Caco-2 (cell line): Measurements from ENCODE around the gene CEP112. TPM values are rescaled to one million over a fixed set of nuclear protein-coding genes. Genes with fewer than 3 reads are reported as not detected.
"Not testable (repeated sequence)": the region's sequence is repeated elsewhere in the genome, so short reads cannot be mapped to it uniquely, and the experiment has no call there.

ENCODE experiments used
- BruUV-seq: library from RNA; stranded (reverse); fragments of 400-500 nt; replicated peaks from 2 replicates; lab custom pipeline; 2021; lab: Mats Ljungman, UMichigan
- CTCF ChIA-PET: fragments of 300-600 bp; sonication (Branson Sonifier 250); formaldehyde crosslinking; loops from one replicate; lab custom pipeline; 2022; ENCODE audit warnings: antibody characterized with exemption; lab: Charles Lee
- POLR2A ChIA-PET: fragments of 300-600 bp; sonication (Branson Sonifier 250); formaldehyde crosslinking; loops from one replicate; lab custom pipeline; 2022; ENCODE audit warnings: antibody characterized with exemption; lab: Charles Lee
- DNase-seq, 2 experiments: peaks; one replicate each; pipeline versions ENCODE4 v3.0.0 to v3.0.0-alpha.2; 2020 to 2022
- H3K27me3 ChIP-seq: replicated peaks from 2 replicates; pipeline ENCODE4 v1.6.0; 2011; ENCODE audit warnings: low read length; ENCODE audit not compliant: control insufficient read depth, insufficient read depth
- H3K36me3 ChIP-seq: 2 replicates; pipeline ENCODE4 v1.5.1; 2011; ENCODE audit warnings: low read length; ENCODE audit not compliant: control insufficient read depth, insufficient read depth
- H3K4me1 ChIP-seq: fragments of 250-450 bp; sonication (Bioruptor Pico); 2 replicates; pipeline ENCODE4 v1.5.1; 2020; ENCODE audit warnings: mild to moderate bottlenecking
- H3K4me3 ChIP-seq: 2 replicates; pipeline ENCODE4 v1.5.1; 2011; ENCODE audit warnings: low read depth, mild to moderate bottlenecking, control low read depth, low read length
- H3K9me3 ChIP-seq: fragments of 250-450 bp; sonication (Bioruptor Pico); 2 replicates; pipeline ENCODE4 v1.5.1; 2020; ENCODE audit warnings: mild to moderate bottlenecking, moderate library complexity
- H3K27ac Mint-ChIP-seq: one replicate; pipeline ENCODE4 v1.8.0; 2022; ENCODE audit warnings: mixed read lengths; ENCODE audit not compliant: unreplicated experiment
- H3K27me3 Mint-ChIP-seq: one replicate; pipeline ENCODE4 v1.8.0; 2022; ENCODE audit warnings: mixed read lengths; ENCODE audit not compliant: insufficient read depth, unreplicated experiment
- H3K36me3 Mint-ChIP-seq: one replicate; pipeline ENCODE4 v1.8.0; 2022; ENCODE audit warnings: mild to moderate bottlenecking, mixed read lengths; ENCODE audit not compliant: insufficient read depth, unreplicated experiment
- H3K4me1 Mint-ChIP-seq: one replicate; pipeline ENCODE4 v1.8.0; 2022; ENCODE audit warnings: low read depth, mixed read lengths; ENCODE audit not compliant: unreplicated experiment
- H3K4me3 Mint-ChIP-seq: one replicate; pipeline ENCODE4 v1.8.0; 2022; ENCODE audit warnings: mild to moderate bottlenecking, moderate library complexity, mixed read lengths; ENCODE audit not compliant: unreplicated experiment
- H3K9me3 Mint-ChIP-seq: one replicate; pipeline ENCODE4 v1.8.0; 2022; ENCODE audit warnings: mixed read lengths; ENCODE audit not compliant: unreplicated experiment
- intact Hi-C: fragments of 100-400 bp; cut with micrococcal nuclease; formaldehyde crosslinking; loops from one replicate; pipeline ENCODE4 v1.10.0; 2022; ENCODE audit not compliant: unreplicated experiment
- total RNA-seq: library from RNA; stranded (reverse); gene quantifications from 2 replicates; pipeline ENCODE4 v1.2.3, GENCODE V29; 2022
- TF ChIP-seq, protein P1 (sequence below), 2 experiments: fragments of 200-600 bp in 1 of 2; IDR thresholded peaks; 1 replicate in 1 of 2; 2 replicates in 1 of 2; pipeline versions ENCODE4 v1.5.1 to v1.8.0; 2011 to 2022; ENCODE audit warnings: antibody characterized with exemption in 1 of 2, control low read depth in 1 of 2, inconsistent platforms in 1 of 2, low read depth in 1 of 2, low read length in 1 of 2, mild to moderate bottlenecking in 1 of 2, moderate library complexity in 1 of 2; ENCODE audit not compliant: insufficient read depth in 1 of 2, severe bottlenecking in 1 of 2, unreplicated experiment in 1 of 2

CEP112 gene
- total RNA-seq, 1 experiment from 2014 or later, result 4.7 TPM

DNA sequence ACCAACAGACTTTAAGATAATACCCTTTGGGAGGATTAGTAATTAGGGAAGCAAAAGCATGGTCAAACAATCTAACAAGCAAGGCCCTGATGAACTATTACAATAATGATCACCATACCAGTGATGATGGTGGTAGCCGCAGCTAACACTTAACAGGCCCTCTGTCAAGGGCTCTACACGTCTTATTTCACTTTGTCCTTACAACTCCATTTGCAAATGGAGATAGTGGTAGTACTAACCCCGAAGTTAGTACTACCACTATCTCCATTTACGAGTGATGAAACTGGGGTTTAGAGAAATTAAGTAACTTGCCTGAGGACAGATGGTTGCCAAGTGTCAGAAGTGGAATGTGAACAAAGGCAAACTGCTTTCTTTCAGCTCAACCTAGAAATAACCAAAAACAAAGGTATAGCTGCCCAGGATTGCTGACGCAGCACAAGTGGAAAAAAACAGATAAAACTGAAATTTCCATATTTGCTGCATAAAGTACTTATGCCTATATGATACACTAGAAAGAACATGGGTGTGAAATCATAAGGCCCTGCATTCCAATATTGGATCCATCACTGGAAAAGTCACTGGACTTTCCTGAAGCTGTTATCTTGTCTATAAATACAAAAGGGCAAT is 24.6 kb downstream of the CEP112 start:
- no peak overlapping the region for H3K4me3 Mint-ChIP-seq
- no peaks in the 10 kb centered on the region for H3K27me3 Mint-ChIP-seq
- ChIA-PET POLR2A (interaction anchor here (0.5 kb wide), 1 partner anchor 117 kb away, joined by 3 read pairs; no protein-coding TSS in a partner anchor), CTCF (no interaction called here)
- Histone ChIP-seq H3K27me3 (no peaks in the 10 kb centered on the region), H3K9me3 (no peaks in the 10 kb centered on the region), H3K4me1 (no peaks in the 10 kb centered on the region), H3K4me3 (no peak overlapping the region), H3K36me3 (no peaks in the 10 kb centered on the region)
- no peak for DNase-seq
- BruUV-seq, result no TSS peak
- TF ChIP-seq, protein P1, sequence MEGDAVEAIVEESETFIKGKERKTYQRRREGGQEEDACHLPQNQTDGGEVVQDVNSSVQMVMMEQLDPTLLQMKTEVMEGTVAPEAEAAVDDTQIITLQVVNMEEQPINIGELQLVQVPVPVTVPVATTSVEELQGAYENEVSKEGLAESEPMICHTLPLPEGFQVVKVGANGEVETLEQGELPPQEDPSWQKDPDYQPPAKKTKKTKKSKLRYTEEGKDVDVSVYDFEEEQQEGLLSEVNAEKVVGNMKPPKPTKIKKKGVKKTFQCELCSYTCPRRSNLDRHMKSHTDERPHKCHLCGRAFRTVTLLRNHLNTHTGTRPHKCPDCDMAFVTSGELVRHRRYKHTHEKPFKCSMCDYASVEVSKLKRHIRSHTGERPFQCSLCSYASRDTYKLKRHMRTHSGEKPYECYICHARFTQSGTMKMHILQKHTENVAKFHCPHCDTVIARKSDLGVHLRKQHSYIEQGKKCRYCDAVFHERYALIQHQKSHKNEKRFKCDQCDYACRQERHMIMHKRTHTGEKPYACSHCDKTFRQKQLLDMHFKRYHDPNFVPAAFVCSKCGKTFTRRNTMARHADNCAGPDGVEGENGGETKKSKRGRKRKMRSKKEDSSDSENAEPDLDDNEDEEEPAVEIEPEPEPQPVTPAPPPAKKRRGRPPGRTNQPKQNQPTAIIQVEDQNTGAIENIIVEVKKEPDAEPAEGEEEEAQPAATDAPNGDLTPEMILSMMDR (IDR thresholded peaks at IDR 0.05; ENCODE audit: insufficient read depth in 1 of 2, low read depth in 1 of 2, low read length in 1 of 2, severe bottlenecking in 1 of 2, unreplicated experiment in 1 of 2), result no peak
- intact Hi-C loops, result loop anchor here (5.0 kb wide), 2 partner anchors 610 to 875 kb away; no protein-coding TSS in a partner anchor
- H3K36me3 Mint-ChIP-seq, result no peaks in the 10 kb centered on the region
- H3K9me3 Mint-ChIP-seq, result no peaks in the 10 kb centered on the region
- no peak overlapping the region for H3K27ac Mint-ChIP-seq
- H3K4me1 Mint-ChIP-seq, result no peaks in the 10 kb centered on the region

GRCh38 chr17:66165537-66166123 is 26.3 kb downstream of the CEP112 start:
- POLR2A ChIA-PET, result no interaction called here
- Mint-ChIP-seq H3K27ac (no peak overlapping the region), H3K4me1 (no peaks in the 10 kb centered on the region), H3K9me3 (no peaks in the 10 kb centered on the region), H3K27me3 (no peaks in the 10 kb centered on the region), H3K4me3 (no peak overlapping the region), H3K36me3 (no peaks in the 10 kb centered on the region)
- TF ChIP-seq, protein P1 (IDR thresholded peaks at IDR 0.05; ENCODE audit: insufficient read depth in 1 of 2, low read depth in 1 of 2, low read length in 1 of 2, severe bottlenecking in 1 of 2, unreplicated experiment in 1 of 2), result peak; percentile 63 to 76
- intact Hi-C loops, result loop anchor here (1.0 to 5.0 kb wide), 6 partner anchors 177 to 934 kb away; no protein-coding TSS in a partner anchor
- DNase-seq, result peak in 1 of 2 experiments; percentile 55
- Histone ChIP-seq H3K4me3 (no peak overlapping the region), H3K4me1 (no peaks in the 10 kb centered on the region), H3K36me3 (no peaks in the 10 kb centered on the region), H3K27me3 (no peaks in the 10 kb centered on the region), H3K9me3 (no peaks in the 10 kb centered on the region; the same call in 1 of the 2 replicates)
- CTCF ChIA-PET, result interaction anchor here (0.6 to 1.4 kb wide), 9 partner anchors 15 to 936 kb away, joined by 3 to 16 read pairs (median 3); no protein-coding TSS in a partner anchor
- no TSS peak for BruUV-seq

DNA sequence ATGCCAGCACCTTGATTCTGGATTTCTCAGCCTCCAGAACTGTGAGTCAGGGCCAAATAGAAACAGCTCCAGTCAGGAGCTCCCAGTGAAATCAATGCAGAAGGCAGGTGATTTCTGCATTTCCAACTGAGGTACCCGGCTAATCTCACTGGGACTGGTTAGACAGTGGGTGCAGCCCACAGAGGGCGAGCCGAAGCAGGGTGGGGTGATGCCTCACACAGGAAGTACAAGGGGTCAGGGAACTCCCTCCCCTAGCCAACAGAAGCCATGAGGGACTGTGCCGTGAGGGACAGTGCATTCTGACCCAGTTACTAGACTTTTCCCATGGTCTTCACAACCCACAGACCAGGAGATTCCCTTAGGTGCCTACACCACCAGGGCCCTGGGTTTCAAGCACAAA is 36.9 kb downstream of the CEP112 start:
- H3K4me1 Mint-ChIP-seq, H3K27ac Mint-ChIP-seq, DNase-seq, H3K36me3 Mint-ChIP-seq, intact Hi-C loops, BruUV-seq, H3K4me3 ChIP-seq, H3K4me1 ChIP-seq, H3K27me3 Mint-ChIP-seq, H3K4me3 Mint-ChIP-seq, CTCF ChIA-PET, POLR2A ChIA-PET, H3K9me3 ChIP-seq, H3K27me3 ChIP-seq, H3K36me3 ChIP-seq: not testable (repeated sequence)
- peaks cover 18% of the 10 kb centered on the region for H3K9me3 Mint-ChIP-seq
